K562 (cell line): ENCODE measurements around the gene CAPZB. TPM values are rescaled to one million over a fixed set of nuclear protein-coding genes. Genes with fewer than 3 reads are reported as not detected.
A peak's percentile ranks its signal among the peaks of the same experiment; 100 is the strongest.

Experiments
- ATAC-seq: fragments of 200-7000 bp; cut with Tn5 transposase; 3 replicates; pipeline ENCODE4 v1.9.1; 2020; ENCODE audit warnings: moderate library complexity
- BruUV-seq: library from RNA; stranded (reverse); fragments of 400-500 nt; replicated peaks from 2 replicates; lab custom pipeline; 2021; lab: Mats Ljungman, UMichigan
- CTCF ChIA-PET: fragments of 300-600 bp; formaldehyde crosslinking; extraction: SDS; loops from one replicate; lab custom pipeline; 2021; ENCODE audit warnings: low intra/inter-chr PET ratio; lab: Yijun Ruan, JAX
- POLR2A ChIA-PET: fragments of 300-600, 350-650 bp; sonication (Branson Sonifier 250); formaldehyde crosslinking; extraction: SDS; loops from one replicate; lab custom pipeline; 2021; ENCODE audit warnings: antibody characterized with exemption, inconsistent platforms; lab: Yijun Ruan, JAX
- DNase-seq, 4 experiments: peaks; one replicate each; pipeline versions ENCODE4 v3.0.0 to v3.0.0-alpha.2; 2011 to 2018; ENCODE audit warnings: low spot score in 3 of 4, mixed read lengths in 3 of 4; ENCODE audit errors: extremely low read depth in 1 of 4
- FAIRE-seq: peaks from 2 replicates; lab custom pipeline; 2011; peaks lifted over from hg19 to GRCh38; lab: Jason Lieb, UNC
- H2AFZ ChIP-seq: 2 replicates; pipeline ENCODE4 v1.6.0; 2011; ENCODE audit warnings: low read depth, low read length, control low read depth, inconsistent platforms
- H3K27ac ChIP-seq: fragments of 200-600 bp; 3 replicates; pipeline ENCODE4 v1.8.0; 2011; ENCODE audit warnings: low read depth, mild to moderate bottlenecking, control low read depth, inconsistent platforms, low read length, moderate library complexity, mixed read lengths; ENCODE audit errors: extremely low read depth
- H3K27me3 ChIP-seq, 2 experiments: fragments of 300-600 bp in 1 of 2; 2 replicates in 1 of 2; 3 replicates in 1 of 2; pipeline versions ENCODE4 v1.6.0 to v1.8.0; 2011; ENCODE audit warnings: inconsistent platforms in 2 of 2, low read length in 2 of 2, mild to moderate bottlenecking in 1 of 2, mixed read lengths in 1 of 2, moderate library complexity in 1 of 2; ENCODE audit not compliant: control insufficient read depth in 2 of 2, insufficient read depth in 2 of 2
- H3K36me3 ChIP-seq: fragments of 300-600 bp; 3 replicates; pipeline ENCODE4 v1.8.0; 2011; ENCODE audit warnings: mild to moderate bottlenecking, low read length, inconsistent platforms; ENCODE audit not compliant: control insufficient read depth, insufficient read depth
- H3K4me1 ChIP-seq, 2 experiments: fragments of 200-600 bp in 1 of 2; replicated peaks in 1 of 2; 2 replicates in 1 of 2; 3 replicates in 1 of 2; pipeline versions ENCODE4 v1.5.1 to v1.8.0; 2011; ENCODE audit warnings: inconsistent platforms in 2 of 2, low read length in 2 of 2, mild to moderate bottlenecking in 1 of 2, mixed read lengths in 1 of 2, moderate library complexity in 1 of 2; ENCODE audit not compliant: control insufficient read depth in 2 of 2, insufficient read depth in 2 of 2
- H3K4me2 ChIP-seq: 2 replicates; pipeline ENCODE4 v1.6.1; 2011; ENCODE audit warnings: low read length, control low read depth, inconsistent platforms, mixed read lengths; ENCODE audit not compliant: insufficient read depth
- H3K4me3 ChIP-seq: fragments of 200-600 bp; sonication (generic), shearing (Covaris generic); 2 replicates; pipeline ENCODE4 v1.5.1; 2016; ENCODE audit warnings: control low read depth, inconsistent platforms
- H3K79me2 ChIP-seq: fragments of 200-600 bp; 3 replicates; pipeline ENCODE4 v1.8.0; 2011; ENCODE audit warnings: low read length, inconsistent platforms; ENCODE audit not compliant: control insufficient read depth, insufficient read depth
- H3K9ac ChIP-seq, 2 experiments: 2 replicates each; pipeline versions ENCODE4 v1.6.0 to v1.6.1; 2011; ENCODE audit warnings: low read depth in 2 of 2, low read length in 2 of 2, control low read depth in 1 of 2, inconsistent platforms in 1 of 2, mild to moderate bottlenecking in 1 of 2, mixed read lengths in 1 of 2; ENCODE audit not compliant: insufficient read depth in 1 of 2
- H3K9me1 ChIP-seq: one replicate; pipeline ENCODE4 v1.6.0; 2011; ENCODE audit warnings: inconsistent platforms, mild to moderate bottlenecking, low read length, moderate library complexity; ENCODE audit not compliant: control insufficient read depth, insufficient read depth
- H3K9me3 ChIP-seq: replicated peaks from 2 replicates; pipeline ENCODE4 v1.5.1; 2011; ENCODE audit warnings: low read depth, low read length, inconsistent platforms; ENCODE audit not compliant: control insufficient read depth, insufficient read depth
- H4K20me1 ChIP-seq: replicated peaks from 2 replicates; pipeline ENCODE4 v1.6.1; 2011; ENCODE audit warnings: low read length, inconsistent platforms, mixed read lengths; ENCODE audit not compliant: control insufficient read depth, insufficient read depth
- MAZ ChIP-seq, 2 experiments: fragments of 450-650 bp in 1 of 2; sonication (generic) in 1 of 2; formaldehyde crosslinking; IDR thresholded peaks in 1 of 2; conservative IDR thresholded peaks in 1 of 2; 2 replicates each; pipeline versions ENCODE4 v1.4.0 to v1.5.0; 2020; ENCODE audit warnings: mild to moderate bottlenecking in 1 of 2, missing genetic modification reagents in 1 of 2
- MXI1 ChIP-seq: IDR thresholded peaks from 2 replicates; pipeline ENCODE4 v1.6.1; 2011; ENCODE audit warnings: low read depth, mild to moderate bottlenecking, improper control_type of control experiment, low read length
- NKRF ChIP-seq: fragments of 450-650 bp; IDR thresholded peaks from 2 replicates; pipeline ENCODE4 v1.6.1; 2016; ENCODE audit warnings: borderline replicate concordance
- POLR2AphosphoS5 ChIP-seq: IDR thresholded peaks from 2 replicates; pipeline ENCODE4 v1.6.1; 2011; ENCODE audit warnings: mild to moderate bottlenecking, low read depth, low read length, moderate library complexity; ENCODE audit not compliant: control insufficient read depth, insufficient read depth
- POLR3A ChIP-seq: IDR thresholded peaks from 2 replicates; pipeline ENCODE4 v1.6.1; 2011; ENCODE audit warnings: borderline replicate concordance, mild to moderate bottlenecking, moderate library complexity; ENCODE audit not compliant: insufficient read length, insufficient read depth; ENCODE audit errors: extremely low read depth
- POU5F1 ChIP-seq: fragments of 150-350 bp; IDR thresholded peaks from 2 replicates; pipeline ENCODE4 v1.6.1; 2014; ENCODE audit warnings: borderline replicate concordance, low read length, low read depth, mild to moderate bottlenecking; ENCODE audit not compliant: partially characterized antibody
- SMAD3 ChIP-seq: fragments of 450-650 bp; formaldehyde crosslinking; conservative IDR thresholded peaks from 2 replicates; pipeline ENCODE4 v1.4.0; 2020; ENCODE audit warnings: mild to moderate bottlenecking
- TBP ChIP-seq: optimal IDR thresholded peaks from 2 replicates; pipeline ENCODE3; 2011; ENCODE audit warnings: low read depth, low read length, improper control_type of control experiment
- TFAP4 ChIP-seq: sonication (generic); formaldehyde crosslinking; IDR thresholded peaks from 2 replicates; pipeline ENCODE4 v1.8.0; 2022; ENCODE audit warnings: missing genetic modification reagents, mild to moderate bottlenecking, moderate library complexity, borderline replicate concordance
- ZKSCAN8 ChIP-seq: fragments of 200-800 bp; sonication (Bioruptor generic); IDR thresholded peaks from 2 replicates; pipeline ENCODE4 v1.6.1; 2016; ENCODE audit warnings: missing genetic modification characterization, missing compliant biosample characterization
- ZNF699 ChIP-seq: fragments of 250-450 bp; sonication (Bioruptor Pico); IDR thresholded peaks from 2 replicates; pipeline ENCODE4 v1.8.0; 2021; ENCODE audit warnings: mild to moderate bottlenecking, moderate library complexity; ENCODE audit not compliant: insufficient replicate concordance
- whole genome bisulfite sequencing: fragments of 100-300 bp; shearing (Covaris generic); methylation state at CpG from one replicate; pipeline ENCODE4 v1.1.6; 2016; ENCODE audit warnings: low coverage, mixed read lengths; ENCODE audit not compliant: insufficient coverage; ENCODE audit errors: missing lambda C conversion rate; 5-methylcytosine and 5-hydroxymethylcytosine counted together
- in situ Hi-C: fragments of 300-500 bp; cut with MboI; formaldehyde crosslinking; loops from 4 replicates; pipeline ENCODE4 v1.15.0; 2018; ENCODE audit warnings: inconsistent platforms, mixed read lengths
- intact Hi-C: fragments of 100-400 bp; cut with micrococcal nuclease; formaldehyde crosslinking; loops from 2 replicates; pipeline ENCODE4 v1.14.2; 2022
- polyA plus RNA-seq, 8 experiments: library from polyadenylated mRNA; depleted of rRNA in 4 of 8; stranded (reverse) in 5 of 8; unstranded in 3 of 8; fragments of >200 nt; fragmentation: Nextera tagmentation in 2 of 8; fragmentation: Illumina TruSeq in 1 of 8; extraction: Ambion mirVana in 2 of 8; extraction: Trizol in 1 of 8; gene quantifications; 2 replicates each; pipeline versions ENCODE4 v1.2.1 to v1.2.3, GENCODE V29; 2011 to 2014; ENCODE audit warnings: inconsistent platforms in 1 of 8, missing spikeins in 1 of 8
- total RNA-seq, 7 experiments: library from RNA; depleted of rRNA in 6 of 7; stranded (reverse); fragments of >200 nt in 6 of 7; fragmentation: Illumina TruSeq in 2 of 7; extraction: Trizol in 2 of 7; gene quantifications; 2 replicates each; pipeline versions ENCODE4 v1.2.1 to v1.2.3, GENCODE V29; 2011 to 2021; ENCODE audit warnings: low replicate concordance in 1 of 7
- TF ChIP-seq, protein P1 (sequence below): fragments of 200-800 bp; sonication (Bioruptor generic); IDR thresholded peaks from 2 replicates; pipeline ENCODE4 v1.6.1; 2016; ENCODE audit warnings: missing genetic modification characterization, missing compliant biosample characterization

Gene CAPZB
- total and polyA plus RNA-seq, 9 of the 15 experiments (the other 6 are each of a cell fraction or from before 2014, with no cell fraction given) = 57.6 to 297 (median 125) TPM

DNA sequence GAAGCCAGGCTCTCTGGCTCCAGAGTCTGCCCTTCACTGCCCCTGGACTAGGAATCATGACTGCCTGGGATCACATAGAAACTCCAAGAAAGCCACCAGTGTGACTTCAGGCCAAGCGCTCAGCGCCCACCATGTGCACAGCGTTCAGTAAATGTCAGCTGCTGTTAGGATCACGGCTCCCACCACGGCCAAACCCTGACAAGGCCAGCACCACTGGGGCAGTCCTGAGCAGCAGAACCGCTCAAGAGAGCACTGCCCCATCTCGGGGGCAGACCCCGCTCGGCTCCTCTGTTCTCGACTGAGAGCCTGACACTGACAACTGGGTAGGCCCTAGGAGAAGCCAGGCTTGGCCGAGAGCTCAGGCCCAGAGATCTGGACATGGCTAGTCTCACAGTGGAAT lies 10.0 kb downstream of the CAPZB start:
- peaks cover 17% of the 10 kb centered on the region for H3K9me1 ChIP-seq
- ChIA-PET CTCF (no interaction called here), POLR2A (interaction anchor here (1.3 kb wide), 1 partner anchor 10 kb away, joined by 3 read pairs; no protein-coding TSS in a partner anchor)
- H3K9ac ChIP-seq = 0 out of 4 replicates have a peak overlapping the region, but pooled peaks of 1 of the 2 experiments have one; percentile 8
- H3K27me3 ChIP-seq = no peaks in the 10 kb centered on the region
- H3K36me3 ChIP-seq = peaks cover 48% of the 10 kb centered on the region; the same call in 2 of the 3 replicates
- in situ Hi-C loops = no loop called here
- TF ChIP-seq ZNF699 (CRISPR knock-in tag) (no peak), MAZ (CRISPR knock-in tag; conservative IDR thresholded peaks at IDR 0.05 in 1 of 2, IDR thresholded peaks at IDR 0.05 in 1 of 2) (no peak), POU5F1 (no peak), SMAD3 (CRISPR knock-in tag) (no peak), NKRF (no peak), TBP (no peak), POLR3A (no peak), MXI1 (no peak), POLR2AphosphoS5 (no peak), TFAP4 (no peak), ZKSCAN8 (CRISPR knock-in tag) (no peak)
- TF ChIP-seq, protein P1, sequence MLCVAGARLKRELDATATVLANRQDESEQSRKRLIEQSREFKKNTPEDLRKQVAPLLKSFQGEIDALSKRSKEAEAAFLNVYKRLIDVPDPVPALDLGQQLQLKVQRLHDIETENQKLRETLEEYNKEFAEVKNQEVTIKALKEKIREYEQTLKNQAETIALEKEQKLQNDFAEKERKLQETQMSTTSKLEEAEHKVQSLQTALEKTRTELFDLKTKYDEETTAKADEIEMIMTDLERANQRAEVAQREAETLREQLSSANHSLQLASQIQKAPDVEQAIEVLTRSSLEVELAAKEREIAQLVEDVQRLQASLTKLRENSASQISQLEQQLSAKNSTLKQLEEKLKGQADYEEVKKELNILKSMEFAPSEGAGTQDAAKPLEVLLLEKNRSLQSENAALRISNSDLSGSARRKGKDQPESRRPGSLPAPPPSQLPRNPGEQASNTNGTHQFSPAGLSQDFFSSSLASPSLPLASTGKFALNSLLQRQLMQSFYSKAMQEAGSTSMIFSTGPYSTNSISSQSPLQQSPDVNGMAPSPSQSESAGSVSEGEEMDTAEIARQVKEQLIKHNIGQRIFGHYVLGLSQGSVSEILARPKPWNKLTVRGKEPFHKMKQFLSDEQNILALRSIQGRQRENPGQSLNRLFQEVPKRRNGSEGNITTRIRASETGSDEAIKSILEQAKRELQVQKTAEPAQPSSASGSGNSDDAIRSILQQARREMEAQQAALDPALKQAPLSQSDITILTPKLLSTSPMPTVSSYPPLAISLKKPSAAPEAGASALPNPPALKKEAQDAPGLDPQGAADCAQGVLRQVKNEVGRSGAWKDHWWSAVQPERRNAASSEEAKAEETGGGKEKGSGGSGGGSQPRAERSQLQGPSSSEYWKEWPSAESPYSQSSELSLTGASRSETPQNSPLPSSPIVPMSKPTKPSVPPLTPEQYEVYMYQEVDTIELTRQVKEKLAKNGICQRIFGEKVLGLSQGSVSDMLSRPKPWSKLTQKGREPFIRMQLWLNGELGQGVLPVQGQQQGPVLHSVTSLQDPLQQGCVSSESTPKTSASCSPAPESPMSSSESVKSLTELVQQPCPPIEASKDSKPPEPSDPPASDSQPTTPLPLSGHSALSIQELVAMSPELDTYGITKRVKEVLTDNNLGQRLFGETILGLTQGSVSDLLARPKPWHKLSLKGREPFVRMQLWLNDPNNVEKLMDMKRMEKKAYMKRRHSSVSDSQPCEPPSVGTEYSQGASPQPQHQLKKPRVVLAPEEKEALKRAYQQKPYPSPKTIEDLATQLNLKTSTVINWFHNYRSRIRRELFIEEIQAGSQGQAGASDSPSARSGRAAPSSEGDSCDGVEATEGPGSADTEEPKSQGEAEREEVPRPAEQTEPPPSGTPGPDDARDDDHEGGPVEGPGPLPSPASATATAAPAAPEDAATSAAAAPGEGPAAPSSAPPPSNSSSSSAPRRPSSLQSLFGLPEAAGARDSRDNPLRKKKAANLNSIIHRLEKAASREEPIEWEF (CRISPR knock-in tag) = no peak
- intact Hi-C loops = no loop called here
- peaks cover 91% of the 10 kb centered on the region for H3K79me2 ChIP-seq
- no peaks in the 10 kb centered on the region for H3K9me3 ChIP-seq
- no peak overlapping the region for H3K27ac ChIP-seq
- H3K4me2 ChIP-seq = no peak overlapping the region
- H3K4me3 ChIP-seq = no peak overlapping the region
- H2AFZ ChIP-seq = no peak overlapping the region
- FAIRE-seq = no peak
- H3K4me1 ChIP-seq = peaks cover 34 to 44% of the 10 kb centered on the region in 2 experiments
- DNase-seq = no peak
- 96% methylated on average over 11 of the region's 11 CpGs for WGBS
- BruUV-seq = no TSS peak
- peaks cover 63% of the 10 kb centered on the region for H4K20me1 ChIP-seq
- ATAC-seq = no peak
